WTC11 (cell line): ENCODE results near the gene DOCK7. TPM values are rescaled to one million over a fixed set of nuclear protein-coding genes. Genes with fewer than 3 reads are reported as not detected.

Source experiments
- ATAC-seq: fragments of 200-7000 bp; cut with Tn5 transposase; 2 replicates; pipeline ENCODE4 v1.10.0; 2021; ENCODE audit warnings: mild to moderate bottlenecking, moderate library complexity
- CTCF ChIA-PET: fragments of 300-600 bp; sonication (Branson Sonifier 250); formaldehyde crosslinking; loops from one replicate; lab custom pipeline; 2021; ENCODE audit warnings: antibody characterized with exemption; lab: Charles Lee
- POLR2A ChIA-PET: fragments of 350-600 bp; sonication (Branson Sonifier 250); formaldehyde crosslinking; loops from one replicate; lab custom pipeline; 2021; ENCODE audit warnings: antibody characterized with exemption; lab: Charles Lee
- DNase-seq: peaks from one replicate; pipeline ENCODE4 v3.0.0; 2021; ENCODE audit warnings: low spot score
- H3K27ac Mint-ChIP-seq: 2 replicates; pipeline ENCODE4 v1.8.0; 2021; ENCODE audit warnings: mixed read lengths
- H3K27me3 Mint-ChIP-seq: 2 replicates; pipeline ENCODE4 v1.8.0; 2021; ENCODE audit warnings: low read depth, mild to moderate bottlenecking, moderate library complexity, mixed read lengths
- H3K36me3 Mint-ChIP-seq: 2 replicates; pipeline ENCODE4 v1.8.0; 2021; ENCODE audit warnings: mixed read lengths
- H3K4me1 Mint-ChIP-seq: 2 replicates; pipeline ENCODE4 v1.8.0; 2022; ENCODE audit warnings: mixed read lengths
- H3K4me3 Mint-ChIP-seq: 2 replicates; pipeline ENCODE4 v1.8.0; 2021; ENCODE audit warnings: mild to moderate bottlenecking, moderate library complexity, mixed read lengths
- H3K9me3 Mint-ChIP-seq: 2 replicates; pipeline ENCODE4 v1.8.0; 2021; ENCODE audit warnings: mixed read lengths
- ARID4B ChIP-seq: sonication (generic); formaldehyde crosslinking; IDR thresholded peaks from 2 replicates; pipeline ENCODE4 v1.8.0; 2023; ENCODE audit warnings: missing genetic modification reagents, mild to moderate bottlenecking, borderline replicate concordance
- CTCF ChIP-seq: fragments of 200-600 bp; IDR thresholded peaks from 2 replicates; pipeline ENCODE4 v1.8.0; 2022; ENCODE audit warnings: antibody characterized with exemption
- GABPB1 ChIP-seq: sonication (generic); formaldehyde crosslinking; IDR thresholded peaks from 2 replicates; pipeline ENCODE4 v1.8.1; 2023; ENCODE audit warnings: mild to moderate bottlenecking, missing genetic modification reagents
- IRF2 ChIP-seq: sonication (generic); formaldehyde crosslinking; IDR thresholded peaks from 2 replicates; pipeline ENCODE4 v1.8.0; 2022; ENCODE audit warnings: low read depth, missing genetic modification reagents, borderline replicate concordance
- PRDM15 ChIP-seq: sonication (generic); formaldehyde crosslinking; IDR thresholded peaks from 2 replicates; pipeline ENCODE4 v1.8.0; 2022; ENCODE audit warnings: missing genetic modification reagents
- SP1 ChIP-seq: sonication (generic); formaldehyde crosslinking; conservative IDR thresholded peaks from 2 replicates; pipeline ENCODE4 v1.8.1; 2022; ENCODE audit warnings: missing genetic modification reagents
- ZNF232 ChIP-seq: sonication (generic); formaldehyde crosslinking; IDR thresholded peaks from 2 replicates; pipeline ENCODE4 v1.8.0; 2022; ENCODE audit warnings: mild to moderate bottlenecking, missing genetic modification reagents
- ZNF416 ChIP-seq: fragments of 250-450 bp; sonication (Bioruptor Pico); IDR thresholded peaks from 2 replicates; pipeline ENCODE4 v1.9.0; 2021; ENCODE audit warnings: mild to moderate bottlenecking, inconsistent platforms
- ZNF423 ChIP-seq: fragments of 250-450 bp; sonication (Bioruptor Pico); IDR thresholded peaks from 2 replicates; pipeline ENCODE4 v2.1.2; 2022; ENCODE audit warnings: mild to moderate bottlenecking, moderate library complexity
- total RNA-seq: library from RNA; stranded (reverse); gene quantifications from 3 replicates; pipeline ENCODE4 v1.2.3, GENCODE V29; 2021

The DOCK7 gene
- total RNA-seq, 1 experiment from 2014 or later: 34.2 TPM

GRCh38 chr1:62484824-62485468 lies 203.2 kb downstream of the DOCK7 start (continued):
- TF ChIP-seq ARID4B (CRISPR knock-in tag) (no peak), CTCF (no peak), GABPB1 (CRISPR knock-in tag) (no peak), ZNF232 (no peak), IRF2 (CRISPR knock-in tag) (no peak), ZNF423 (CRISPR knock-in tag) (no peak)
- TF ChIP-seq, all 79 proteins: peak for 0

GRCh38 chr1:62481681-62482080 lies 206.5 kb downstream of the DOCK7 start:
- POLR2A ChIA-PET: no interaction called here
- no peaks in the 10 kb centered on the region for H3K36me3 Mint-ChIP-seq
- H3K27me3 Mint-ChIP-seq: no peaks in the 10 kb centered on the region; the same call in 1 of the 2 replicates
- H3K27ac Mint-ChIP-seq: no peak overlapping the region
- CTCF ChIA-PET: no interaction called here
- no peak for ATAC-seq
- no peak for TF ChIP-seq ZNF416 (CRISPR knock-in tag)
- no peaks in the 10 kb centered on the region for H3K9me3 Mint-ChIP-seq
- no peak overlapping the region for H3K4me3 Mint-ChIP-seq
- no peak for DNase-seq
- H3K4me1 Mint-ChIP-seq: peaks cover 17% of the 10 kb centered on the region

- Mint-ChIP-seq H3K27me3 (no peaks in the 10 kb centered on the region; the same call in 1 of the 2 replicates), H3K27ac (no peak overlapping the region), H3K36me3 (peaks cover 17% of the 10 kb centered on the region), H3K4me3 (peak overlapping the region; percentile 29), H3K9me3 (no peaks in the 10 kb centered on the region), H3K4me1 (peaks cover 34% of the 10 kb centered on the region)
- TF ChIP-seq SP1 (CRISPR knock-in tag): 0 out of 2 replicates have a peak, but pooled peaks have one; percentile 13
- no peak for TF ChIP-seq PRDM15 (CRISPR knock-in tag)
- DNase-seq (no peak), ATAC-seq (peak; percentile 92)
- ChIA-PET POLR2A (no interaction called here), CTCF (no interaction called here)
These were observed 211.5 kb downstream of the DOCK7 start for GRCh38 chr1:62476525-62477219.
